K562 (cell line): Measurements from ENCODE around the gene KXD1. TPM values are rescaled to one million over a fixed set of nuclear protein-coding genes. Genes with fewer than 3 reads are reported as not detected.
A peak's percentile ranks its signal among the peaks of the same experiment; 100 is the strongest.

ENCODE experiments used
- FOXK1 ChIP-seq: sonication (generic); formaldehyde crosslinking; IDR thresholded peaks from 2 replicates; pipeline ENCODE4 v1.8.0; 2022; ENCODE audit warnings: missing genetic modification reagents, mild to moderate bottlenecking, borderline replicate concordance
- NR2C2 ChIP-seq, 2 experiments: fragments of 200-800 bp in 1 of 2; sonication (Bioruptor generic) in 1 of 2; sonication (generic) in 1 of 2; formaldehyde crosslinking in 1 of 2; IDR thresholded peaks; 2 replicates each; pipeline versions ENCODE4 v1.6.1 to v1.8.0; 2016 to 2022; ENCODE audit warnings: mild to moderate bottlenecking in 1 of 2, missing compliant biosample characterization in 1 of 2, missing genetic modification characterization in 1 of 2, missing genetic modification reagents in 1 of 2
- RCOR1 ChIP-seq, 2 experiments: IDR thresholded peaks; 2 replicates each; pipeline ENCODE4 v1.6.1; 2012; ENCODE audit warnings: low read depth in 2 of 2, low read length in 2 of 2, borderline replicate concordance in 1 of 2, improper control_type of control experiment in 1 of 2
- SPI1 ChIP-seq: IDR thresholded peaks from 2 replicates; pipeline ENCODE4 v1.6.1; 2011; ENCODE audit warnings: low read depth, low read length, control low read depth, borderline replicate concordance
- TOE1 ChIP-seq, 2 experiments: fragments of 450-650 bp in 1 of 2; sonication (generic) in 1 of 2; formaldehyde crosslinking in 1 of 2; IDR thresholded peaks; 2 replicates each; pipeline versions ENCODE4 v1.7.1 to v1.8.0; 2016 to 2022; ENCODE audit warnings: borderline replicate concordance in 2 of 2, mild to moderate bottlenecking in 2 of 2, antibody characterized with exemption in 1 of 2, inconsistent platforms in 1 of 2, low read depth in 1 of 2, missing genetic modification reagents in 1 of 2, moderate library complexity in 1 of 2
- ZNF232 ChIP-seq: sonication (generic); formaldehyde crosslinking; IDR thresholded peaks from 2 replicates; pipeline ENCODE4 v1.8.0; 2022; ENCODE audit warnings: mild to moderate bottlenecking, missing genetic modification reagents
- polyA plus RNA-seq, 8 experiments: library from polyadenylated mRNA; depleted of rRNA in 4 of 8; stranded (reverse) in 5 of 8; unstranded in 3 of 8; fragments of >200 nt; fragmentation: Nextera tagmentation in 2 of 8; fragmentation: Illumina TruSeq in 1 of 8; extraction: Ambion mirVana in 2 of 8; extraction: Trizol in 1 of 8; gene quantifications; 2 replicates each; pipeline versions ENCODE4 v1.2.1 to v1.2.3, GENCODE V29; 2011 to 2014; ENCODE audit warnings: inconsistent platforms in 1 of 8, missing spikeins in 1 of 8
- total RNA-seq, 7 experiments: library from RNA; depleted of rRNA in 6 of 7; stranded (reverse); fragments of >200 nt in 6 of 7; fragmentation: Illumina TruSeq in 2 of 7; extraction: Trizol in 2 of 7; gene quantifications; 2 replicates each; pipeline versions ENCODE4 v1.2.1 to v1.2.3, GENCODE V29; 2011 to 2021; ENCODE audit warnings: low replicate concordance in 1 of 7
- TF ChIP-seq, protein P1 (sequence below), 2 experiments: IDR thresholded peaks; 2 replicates each; pipeline ENCODE4 v1.6.1; 2011; ENCODE audit warnings: borderline replicate concordance in 1 of 2, control low read depth in 1 of 2, low read depth in 1 of 2, low read length in 1 of 2, mild to moderate bottlenecking in 1 of 2, mixed read lengths in 1 of 2, moderate library complexity in 1 of 2; ENCODE audit not compliant: insufficient read depth in 1 of 2, insufficient read length in 1 of 2, poor library complexity in 1 of 2, severe bottlenecking in 1 of 2; ENCODE audit errors: extremely low read depth in 1 of 2

Gene KXD1
- total and polyA plus RNA-seq, 9 of the 15 experiments (the other 6 are each of a cell fraction or from before 2014, with no cell fraction given) = 21.9 to 210 (median 118) TPM

DNA sequence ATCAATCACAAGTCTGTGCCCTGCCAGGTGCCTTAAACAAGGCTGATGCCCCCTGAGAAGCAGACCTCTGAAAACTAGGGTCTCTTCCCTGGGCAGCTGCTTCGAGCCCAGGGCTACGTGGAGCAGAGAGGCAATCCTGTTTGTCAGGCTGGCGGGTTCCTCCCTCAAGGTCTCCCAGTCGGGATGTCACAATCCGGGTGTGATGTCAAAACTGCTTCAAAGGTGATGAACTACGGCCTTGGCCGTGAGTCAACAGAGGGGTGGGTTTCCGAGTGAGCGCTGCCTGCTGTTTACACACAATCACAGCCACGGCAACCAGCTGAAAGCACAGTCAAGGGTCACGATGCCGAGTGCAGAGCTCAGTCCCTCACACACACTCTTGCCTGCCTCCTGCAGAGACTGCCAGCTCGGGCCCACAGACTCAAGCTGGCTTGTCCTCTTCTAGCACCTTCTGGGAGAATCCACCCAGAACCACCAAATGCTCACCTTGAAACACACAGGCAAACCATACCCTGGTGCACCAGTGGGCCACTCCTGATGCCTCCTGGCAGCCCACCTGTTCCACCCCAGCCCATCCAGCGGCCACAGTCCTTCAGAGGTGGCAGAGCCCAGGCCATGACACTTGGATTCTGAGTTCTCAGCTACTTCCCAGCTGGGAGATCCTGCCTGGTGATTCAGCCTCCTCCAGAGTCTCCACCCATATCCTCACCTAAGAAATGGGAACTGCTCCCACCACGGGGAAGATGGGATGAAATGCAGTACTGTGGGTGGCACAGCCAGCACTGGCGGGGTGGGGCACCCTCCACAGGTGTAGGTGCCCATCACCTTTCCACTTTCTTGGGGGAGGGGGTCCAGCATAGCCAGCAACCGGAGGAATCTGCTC is 42.6 kb upstream of the KXD1 start (continued):
- TF ChIP-seq ZNF232 (CRISPR knock-in tag) (no peak), RCOR1 (IDR thresholded peaks at IDR 0.05; ENCODE audit: borderline replicate concordance in 1 of 2, low read depth in 2 of 2, low read length in 2 of 2) (0 out of 4 replicates have a peak, but pooled peaks of 1 of the 2 experiments have one; percentile 32), NR2C2 (CRISPR knock-in tag; IDR thresholded peaks at IDR 0.05) (no peak), NR2C2 (tag; IDR thresholded peaks at IDR 0.05) (peak; percentile 74; the same call in 1 of the 2 replicates), FOXK1 (CRISPR knock-in tag) (no peak), TOE1 (IDR thresholded peaks at IDR 0.05; ENCODE audit: borderline replicate concordance) (no peak), TOE1 (CRISPR knock-in tag; IDR thresholded peaks at IDR 0.05; ENCODE audit: borderline replicate concordance, low read depth) (no peak), SPI1 (0 out of 2 replicates have a peak, but pooled peaks have one; percentile 20)
- TF ChIP-seq, protein P1, sequence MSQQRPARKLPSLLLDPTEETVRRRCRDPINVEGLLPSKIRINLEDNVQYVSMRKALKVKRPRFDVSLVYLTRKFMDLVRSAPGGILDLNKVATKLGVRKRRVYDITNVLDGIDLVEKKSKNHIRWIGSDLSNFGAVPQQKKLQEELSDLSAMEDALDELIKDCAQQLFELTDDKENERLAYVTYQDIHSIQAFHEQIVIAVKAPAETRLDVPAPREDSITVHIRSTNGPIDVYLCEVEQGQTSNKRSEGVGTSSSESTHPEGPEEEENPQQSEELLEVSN (IDR thresholded peaks at IDR 0.05; ENCODE audit: borderline replicate concordance in 1 of 2, extremely low read depth in 1 of 2, insufficient read depth in 1 of 2, insufficient read length in 1 of 2, low read depth in 1 of 2, low read length in 1 of 2, poor library complexity in 1 of 2, severe bottlenecking in 1 of 2) = no peak
